Loucy (cell line): ENCODE results near the gene LPIN1.

Experiments used
- CTCF ChIP-seq: fragments of 200-600 bp; sonication (generic); conservative IDR thresholded peaks from 2 replicates; pipeline ENCODE4 v1.5.1; 2014; ENCODE audit warnings: mild to moderate bottlenecking, antibody characterized with exemption, low read length
- EZH2phosphoT487 ChIP-seq: fragments of 200-600 bp; IDR thresholded peaks from 2 replicates; pipeline ENCODE4 v1.6.1; 2018; ENCODE audit warnings: antibody characterized with exemption, mild to moderate bottlenecking, moderate library complexity, borderline replicate concordance

GRCh38 chr2:11746376-11746806, at the start of gene LPIN1:
- TF ChIP-seq CTCF (no peak), EZH2phosphoT487 (no peak)
